ENCODE results near the gene HIC1. TPM values are rescaled to one million over a fixed set of nuclear protein-coding genes. Genes with fewer than 3 reads are reported as not detected.

The HIC1 gene
- total and polyA plus RNA-seq, 2 experiments from 2014 or later, result 9.4 to 10.2 TPM

GRCh38 chr17:2025622-2026309, 29.1 kb upstream of the HIC1 start:
- no peaks in the 10 kb centered on the region for H4K20me1 ChIP-seq (ENCODE audit: insufficient read depth, poor library complexity, severe bottlenecking)
- H3K79me2 ChIP-seq, result no peaks in the 10 kb centered on the region
- no peaks in the 10 kb centered on the region for H3K9me3 ChIP-seq (ENCODE audit: low read depth)
- H3K4me2 ChIP-seq, result peak overlapping the region; percentile 98
- no peaks in the 10 kb centered on the region for H3K9me2 ChIP-seq (replicated peaks; ENCODE audit: insufficient read depth)
- peak overlapping the region; percentile 57 for H3K4me3 ChIP-seq
- H3K4me1 ChIP-seq (ENCODE audit: insufficient read depth), result peaks cover 19% of the 10 kb centered on the region
- H2AFZ ChIP-seq, result peak overlapping the region; percentile 22
- H3K27me3 ChIP-seq, result peaks cover 59% of the 10 kb centered on the region
- DNase-seq (ENCODE audit: low spot score), result peak; percentile 86
- H3K36me3 ChIP-seq (replicated peaks; ENCODE audit: insufficient read depth, low read depth), result no peaks in the 10 kb centered on the region
- WGBS (ENCODE audit: low lambda C conversion rate, missing lambda C conversion rate), result 3% methylated on average over 22 of the region's 55 CpGs
- TF ChIP-seq, protein P1, sequence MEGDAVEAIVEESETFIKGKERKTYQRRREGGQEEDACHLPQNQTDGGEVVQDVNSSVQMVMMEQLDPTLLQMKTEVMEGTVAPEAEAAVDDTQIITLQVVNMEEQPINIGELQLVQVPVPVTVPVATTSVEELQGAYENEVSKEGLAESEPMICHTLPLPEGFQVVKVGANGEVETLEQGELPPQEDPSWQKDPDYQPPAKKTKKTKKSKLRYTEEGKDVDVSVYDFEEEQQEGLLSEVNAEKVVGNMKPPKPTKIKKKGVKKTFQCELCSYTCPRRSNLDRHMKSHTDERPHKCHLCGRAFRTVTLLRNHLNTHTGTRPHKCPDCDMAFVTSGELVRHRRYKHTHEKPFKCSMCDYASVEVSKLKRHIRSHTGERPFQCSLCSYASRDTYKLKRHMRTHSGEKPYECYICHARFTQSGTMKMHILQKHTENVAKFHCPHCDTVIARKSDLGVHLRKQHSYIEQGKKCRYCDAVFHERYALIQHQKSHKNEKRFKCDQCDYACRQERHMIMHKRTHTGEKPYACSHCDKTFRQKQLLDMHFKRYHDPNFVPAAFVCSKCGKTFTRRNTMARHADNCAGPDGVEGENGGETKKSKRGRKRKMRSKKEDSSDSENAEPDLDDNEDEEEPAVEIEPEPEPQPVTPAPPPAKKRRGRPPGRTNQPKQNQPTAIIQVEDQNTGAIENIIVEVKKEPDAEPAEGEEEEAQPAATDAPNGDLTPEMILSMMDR (IDR thresholded peaks at IDR 0.05; ENCODE audit: poor library complexity), result peak; percentile 77
- TF ChIP-seq EZH2phosphoT487 (IDR thresholded peaks at IDR 0.05; ENCODE audit: low read depth, severe bottlenecking, unreplicated experiment) (peak; percentile 8), EZH2 (IDR thresholded peaks at IDR 0.05; ENCODE audit: borderline replicate concordance) (peak; percentile 62)
- no peak overlapping the region for H3K27ac ChIP-seq

DNA sequence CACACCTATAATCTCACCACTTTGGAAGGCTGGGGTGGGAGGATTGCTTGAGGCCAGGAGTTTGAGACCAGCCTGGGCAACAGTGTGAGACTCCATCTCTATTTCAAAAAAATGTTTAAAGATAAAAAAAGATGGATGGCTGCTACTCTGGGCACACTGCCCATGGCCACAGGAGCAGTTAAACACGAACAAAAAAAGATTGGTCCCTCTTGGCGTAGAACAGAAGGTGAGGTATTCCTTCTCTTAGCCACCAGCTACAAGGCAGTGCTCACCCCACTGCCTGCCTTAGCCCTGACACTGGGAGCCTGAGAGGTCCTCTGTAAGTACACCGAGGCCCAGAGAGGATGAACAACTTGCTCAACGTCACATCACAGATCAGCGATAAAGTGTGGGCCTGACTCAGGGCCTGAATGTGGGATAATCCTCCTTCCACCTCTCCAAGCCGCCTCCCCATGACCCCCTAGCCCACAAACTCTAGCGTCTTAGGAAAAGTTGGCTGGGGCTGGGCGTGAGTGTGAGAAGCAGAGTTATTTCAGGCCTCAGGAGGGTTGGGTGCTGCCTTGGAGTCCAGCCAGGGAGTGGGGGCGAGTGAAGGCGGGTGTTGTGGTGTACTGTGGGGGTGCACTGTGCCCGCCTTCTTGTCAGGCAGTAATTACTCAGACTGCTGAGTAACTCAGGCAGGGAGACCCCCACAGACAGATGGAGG, 27.2 kb upstream of the HIC1 start:
- Histone ChIP-seq H3K4me3 (no peak overlapping the region), H2AFZ (no peak overlapping the region), H3K9me2 (replicated peaks; ENCODE audit: insufficient read depth) (no peaks in the 10 kb centered on the region), H3K36me3 (replicated peaks; ENCODE audit: insufficient read depth, low read depth) (no peaks in the 10 kb centered on the region), H3K27me3 (peaks cover 48% of the 10 kb centered on the region), H4K20me1 (ENCODE audit: insufficient read depth, poor library complexity, severe bottlenecking) (no peaks in the 10 kb centered on the region), H3K79me2 (peaks cover 15% of the 10 kb centered on the region), H3K27ac (no peak overlapping the region), H3K4me1 (ENCODE audit: insufficient read depth) (peaks cover 23% of the 10 kb centered on the region), H3K9me3 (ENCODE audit: low read depth) (no peaks in the 10 kb centered on the region), H3K4me2 (no peak overlapping the region)
- no peak for DNase-seq (ENCODE audit: low spot score)
- 81% methylated on average over 11 of the region's 11 CpGs for WGBS (ENCODE audit: low lambda C conversion rate, missing lambda C conversion rate)
- TF ChIP-seq EZH2phosphoT487 (IDR thresholded peaks at IDR 0.05; ENCODE audit: low read depth, severe bottlenecking, unreplicated experiment) (no peak), EZH2 (IDR thresholded peaks at IDR 0.05; ENCODE audit: borderline replicate concordance) (no peak)
- TF ChIP-seq, protein P1 (IDR thresholded peaks at IDR 0.05; ENCODE audit: poor library complexity), result no peak

DNA sequence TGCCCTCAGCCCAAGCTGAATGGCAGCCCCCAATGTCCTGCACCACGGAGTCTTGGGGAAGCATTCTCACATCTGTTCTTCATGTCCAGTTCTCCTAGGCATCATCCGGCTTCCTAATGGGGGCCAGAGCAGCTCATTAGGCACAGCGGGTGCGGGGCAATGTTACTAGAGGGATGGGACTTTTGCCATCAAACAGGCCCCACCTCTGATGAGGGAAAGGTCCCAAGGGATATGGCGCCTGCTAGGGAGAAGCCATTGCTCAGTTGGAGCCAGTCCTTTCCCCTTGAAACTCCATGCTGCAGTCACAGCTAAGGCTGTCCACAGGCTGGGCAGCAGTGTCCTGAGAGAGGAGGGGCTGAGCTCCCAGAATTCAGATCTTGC, 26.7 kb upstream of the HIC1 start:
- no peak for DNase-seq (ENCODE audit: low spot score)
- WGBS (ENCODE audit: low lambda C conversion rate, missing lambda C conversion rate), result 87% methylated on average over 5 of the region's 5 CpGs
- no peak overlapping the region for H3K4me2 ChIP-seq
- no peaks in the 10 kb centered on the region for H3K9me3 ChIP-seq (ENCODE audit: low read depth)
- peaks cover 15% of the 10 kb centered on the region for H3K79me2 ChIP-seq
- H3K4me1 ChIP-seq (ENCODE audit: insufficient read depth), result peaks cover 23% of the 10 kb centered on the region
- no peaks in the 10 kb centered on the region for H3K9me2 ChIP-seq (replicated peaks; ENCODE audit: insufficient read depth)
- TF ChIP-seq EZH2phosphoT487 (IDR thresholded peaks at IDR 0.05; ENCODE audit: low read depth, severe bottlenecking, unreplicated experiment), result no peak
- TF ChIP-seq EZH2 (IDR thresholded peaks at IDR 0.05; ENCODE audit: borderline replicate concordance), result no peak
- TF ChIP-seq, protein P1 (IDR thresholded peaks at IDR 0.05; ENCODE audit: poor library complexity), result no peak
- H3K27ac ChIP-seq, result no peak overlapping the region
- H3K36me3 ChIP-seq (replicated peaks; ENCODE audit: insufficient read depth, low read depth), result no peaks in the 10 kb centered on the region
- H2AFZ ChIP-seq, result no peak overlapping the region
- no peaks in the 10 kb centered on the region for H4K20me1 ChIP-seq (ENCODE audit: insufficient read depth, poor library complexity, severe bottlenecking)
- no peak overlapping the region for H3K4me3 ChIP-seq
- peaks cover 43% of the 10 kb centered on the region for H3K27me3 ChIP-seq
